ENCODE data around the gene PROSER1.
A peak's percentile ranks its signal among the peaks of the same experiment; 100 is the strongest.

PROSER1 gene

GRCh38 chr13:39037410-39037879, 444 bp downstream of the PROSER1 start:
- Histone ChIP-seq H3K27me3 (ENCODE audit: insufficient read depth, low read length, poor library complexity) (no peaks in the 10 kb centered on the region), H4K5ac (ENCODE audit: low read length) (no peak overlapping the region)

GRCh38 chr13:39036212-39036611, 1.7 kb downstream of the PROSER1 start:
- Histone ChIP-seq H2BK5ac (ENCODE audit: low read length) (no peak overlapping the region), H3K4me2 (ENCODE audit: low read length) (peak overlapping the region; percentile 83), H3K4ac (ENCODE audit: low read depth, low read length) (peak overlapping the region; percentile 36), H2BK15ac (replicated peaks; ENCODE audit: low read depth) (no peak overlapping the region), H3K23ac (ENCODE audit: low read length) (peak overlapping the region; percentile 3), H2AK5ac (ENCODE audit: low read length) (no peak overlapping the region), H3K9ac (ENCODE audit: low read length) (peak overlapping the region; percentile 46), H4K8ac (ENCODE audit: low read depth, low read length) (no peak overlapping the region), H2BK120ac (ENCODE audit: low read depth, low read length) (no peak overlapping the region), H3K27me3 (ENCODE audit: insufficient read depth, low read length, poor library complexity) (no peaks in the 10 kb centered on the region), H3K79me1 (ENCODE audit: low read length) (peaks cover 2% of the 10 kb centered on the region), H3K27ac (ENCODE audit: low read depth, low read length) (no peak overlapping the region), H3K79me2 (ENCODE audit: control insufficient read depth, insufficient read depth, low read length) (peaks cover 44% of the 10 kb centered on the region), H3K4me3 (ENCODE audit: low read length) (peak overlapping the region; percentile 78), H3K36me3 (ENCODE audit: control insufficient read depth, insufficient read depth, low read length) (no peaks in the 10 kb centered on the region), H3K18ac (ENCODE audit: low read length) (no peak overlapping the region), H3K56ac (ENCODE audit: low read length) (peak overlapping the region; percentile 59), H3K4me1 (ENCODE audit: control insufficient read depth, low read depth, low read length) (peaks cover 6% of the 10 kb centered on the region), H4K5ac (ENCODE audit: low read length) (no peak overlapping the region)
- no CpG with 5 or more reads among the region's 9 CpGs for WGBS (ENCODE audit: extremely low coverage, insufficient coverage, low lambda C conversion rate)
- peak; percentile 48 for DNase-seq

More at GRCh38 chr13:39037410-39037879, 444 bp downstream of the PROSER1 start:
- peak overlapping the region; percentile 94 for H3K18ac ChIP-seq (ENCODE audit: low read length)
- H2BK120ac ChIP-seq (ENCODE audit: low read depth, low read length), result peak overlapping the region; percentile 52
- H3K4me3 ChIP-seq (ENCODE audit: low read length), result peak overlapping the region; percentile 78
- H3K23ac ChIP-seq (ENCODE audit: low read length), result no peak overlapping the region
- H3K4ac ChIP-seq (ENCODE audit: low read depth, low read length), result peak overlapping the region; percentile 97
- no peak overlapping the region for H2BK15ac ChIP-seq (replicated peaks; ENCODE audit: low read depth)
- no peaks in the 10 kb centered on the region for H3K36me3 ChIP-seq (ENCODE audit: control insufficient read depth, insufficient read depth, low read length)
- H3K79me2 ChIP-seq (ENCODE audit: control insufficient read depth, insufficient read depth, low read length), result peaks cover 37% of the 10 kb centered on the region
- H3K9ac ChIP-seq (ENCODE audit: low read length), result peak overlapping the region; percentile 46
- DNase-seq, result no peak
- peaks cover 2% of the 10 kb centered on the region for H3K79me1 ChIP-seq (ENCODE audit: low read length)
- H3K4me2 ChIP-seq (ENCODE audit: low read length), result peak overlapping the region; percentile 83
- peak overlapping the region; percentile 24 for H3K27ac ChIP-seq (ENCODE audit: low read depth, low read length)
- no CpG with 5 or more reads among the region's 39 CpGs for WGBS (ENCODE audit: extremely low coverage, insufficient coverage, low lambda C conversion rate)
- peak overlapping the region; percentile 59 for H3K56ac ChIP-seq (ENCODE audit: low read length)
- peaks cover 6% of the 10 kb centered on the region for H3K4me1 ChIP-seq (ENCODE audit: control insufficient read depth, low read depth, low read length)
- no peak overlapping the region for H4K8ac ChIP-seq (ENCODE audit: low read depth, low read length)
- no peak overlapping the region for H2BK5ac ChIP-seq (ENCODE audit: low read length)
- no peak overlapping the region for H2AK5ac ChIP-seq (ENCODE audit: low read length)

GRCh38 chr13:39035799-39036198, 2.1 kb downstream of the PROSER1 start:
- Histone ChIP-seq H4K8ac (ENCODE audit: low read depth, low read length) (no peak overlapping the region), H4K5ac (ENCODE audit: low read length) (no peak overlapping the region), H3K27me3 (ENCODE audit: insufficient read depth, low read length, poor library complexity) (no peaks in the 10 kb centered on the region), H3K18ac (ENCODE audit: low read length) (no peak overlapping the region), H3K36me3 (ENCODE audit: control insufficient read depth, insufficient read depth, low read length) (no peaks in the 10 kb centered on the region), H2BK120ac (ENCODE audit: low read depth, low read length) (no peak overlapping the region), H3K23ac (ENCODE audit: low read length) (no peak overlapping the region), H2AK5ac (ENCODE audit: low read length) (no peak overlapping the region), H2BK15ac (replicated peaks; ENCODE audit: low read depth) (no peak overlapping the region), H3K9ac (ENCODE audit: low read length) (peak overlapping the region; percentile 48), H3K4me3 (ENCODE audit: low read length) (peak overlapping the region; percentile 16), H3K79me2 (ENCODE audit: control insufficient read depth, insufficient read depth, low read length) (peaks cover 45% of the 10 kb centered on the region), H3K27ac (ENCODE audit: low read depth, low read length) (no peak overlapping the region), H3K4ac (ENCODE audit: low read depth, low read length) (no peak overlapping the region), H2BK5ac (ENCODE audit: low read length) (no peak overlapping the region), H3K56ac (ENCODE audit: low read length) (peak overlapping the region; percentile 38), H3K4me2 (ENCODE audit: low read length) (peak overlapping the region; percentile 57), H3K79me1 (ENCODE audit: low read length) (peaks cover 3% of the 10 kb centered on the region), H3K4me1 (ENCODE audit: control insufficient read depth, low read depth, low read length) (peaks cover 6% of the 10 kb centered on the region)
- no CpG with 5 or more reads among the region's 2 CpGs for WGBS (ENCODE audit: extremely low coverage, insufficient coverage, low lambda C conversion rate)
- DNase-seq, result no peak

GRCh38 chr13:39035204-39035603, 2.7 kb downstream of the PROSER1 start:
- DNase-seq, result peak; percentile 65
- peak overlapping the region; percentile 13 for H3K4me2 ChIP-seq (ENCODE audit: low read length)
- no peak overlapping the region for H3K27ac ChIP-seq (ENCODE audit: low read depth, low read length)
- H2BK15ac ChIP-seq (replicated peaks; ENCODE audit: low read depth), result no peak overlapping the region
- no peak overlapping the region for H3K56ac ChIP-seq (ENCODE audit: low read length)
- H3K79me2 ChIP-seq (ENCODE audit: control insufficient read depth, insufficient read depth, low read length), result peaks cover 48% of the 10 kb centered on the region
- H3K23ac ChIP-seq (ENCODE audit: low read length), result no peak overlapping the region
- WGBS (ENCODE audit: extremely low coverage, insufficient coverage, low lambda C conversion rate), result no CpG with 5 or more reads among the region's 2 CpGs
- peaks cover 6% of the 10 kb centered on the region for H3K4me1 ChIP-seq (ENCODE audit: control insufficient read depth, low read depth, low read length)
- H2BK5ac ChIP-seq (ENCODE audit: low read length), result no peak overlapping the region
- H3K36me3 ChIP-seq (ENCODE audit: control insufficient read depth, insufficient read depth, low read length), result no peaks in the 10 kb centered on the region
- H2AK5ac ChIP-seq (ENCODE audit: low read length), result no peak overlapping the region
- H4K8ac ChIP-seq (ENCODE audit: low read depth, low read length), result no peak overlapping the region
- H3K4ac ChIP-seq (ENCODE audit: low read depth, low read length), result no peak overlapping the region
- no peaks in the 10 kb centered on the region for H3K27me3 ChIP-seq (ENCODE audit: insufficient read depth, low read length, poor library complexity)
- peak overlapping the region; percentile 37 for H3K9ac ChIP-seq (ENCODE audit: low read length)
- peaks cover 5% of the 10 kb centered on the region for H3K79me1 ChIP-seq (ENCODE audit: low read length)
- no peak overlapping the region for H4K5ac ChIP-seq (ENCODE audit: low read length)
- H2BK120ac ChIP-seq (ENCODE audit: low read depth, low read length), result no peak overlapping the region
- no peak overlapping the region for H3K18ac ChIP-seq (ENCODE audit: low read length)
- no peak overlapping the region for H3K4me3 ChIP-seq (ENCODE audit: low read length)

- H2BK120ac ChIP-seq (ENCODE audit: low read depth, low read length), result no peak overlapping the region
- H3K27me3 ChIP-seq (ENCODE audit: insufficient read depth, low read length, poor library complexity), result no peaks in the 10 kb centered on the region
- H3K18ac ChIP-seq (ENCODE audit: low read length), result no peak overlapping the region
- no peak overlapping the region for H3K4me2 ChIP-seq (ENCODE audit: low read length)
- H3K9ac ChIP-seq (ENCODE audit: low read length), result no peak overlapping the region
- H3K23ac ChIP-seq (ENCODE audit: low read length), result no peak overlapping the region
- peaks cover 6% of the 10 kb centered on the region for H3K4me1 ChIP-seq (ENCODE audit: control insufficient read depth, low read depth, low read length)
- no peak overlapping the region for H3K4me3 ChIP-seq (ENCODE audit: low read length)
- no peak overlapping the region for H4K5ac ChIP-seq (ENCODE audit: low read length)
- peaks cover 48% of the 10 kb centered on the region for H3K79me2 ChIP-seq (ENCODE audit: control insufficient read depth, insufficient read depth, low read length)
- H2AK5ac ChIP-seq (ENCODE audit: low read length), result no peak overlapping the region
- H3K4ac ChIP-seq (ENCODE audit: low read depth, low read length), result no peak overlapping the region
- peaks cover 5% of the 10 kb centered on the region for H3K79me1 ChIP-seq (ENCODE audit: low read length)
- H2BK15ac ChIP-seq (replicated peaks; ENCODE audit: low read depth), result no peak overlapping the region
- H3K36me3 ChIP-seq (ENCODE audit: control insufficient read depth, insufficient read depth, low read length), result no peaks in the 10 kb centered on the region
- H4K8ac ChIP-seq (ENCODE audit: low read depth, low read length), result no peak overlapping the region
- no CpG with 5 or more reads among the region's 1 CpG for WGBS (ENCODE audit: extremely low coverage, insufficient coverage, low lambda C conversion rate)
- H2BK5ac ChIP-seq (ENCODE audit: low read length), result no peak overlapping the region
- H3K56ac ChIP-seq (ENCODE audit: low read length), result no peak overlapping the region
- no peak for DNase-seq
- no peak overlapping the region for H3K27ac ChIP-seq (ENCODE audit: low read depth, low read length)
Measured at GRCh38 chr13:39034085-39034484, 3.8 kb downstream of the PROSER1 start.

GRCh38 chr13:39032150-39032549, 5.7 kb downstream of the PROSER1 start:
- Histone ChIP-seq H3K36me3 (ENCODE audit: control insufficient read depth, insufficient read depth, low read length) (no peaks in the 10 kb centered on the region), H3K23ac (ENCODE audit: low read length) (no peak overlapping the region), H3K56ac (ENCODE audit: low read length) (no peak overlapping the region), H4K8ac (ENCODE audit: low read depth, low read length) (no peak overlapping the region), H2BK120ac (ENCODE audit: low read depth, low read length) (no peak overlapping the region), H3K79me1 (ENCODE audit: low read length) (peaks cover 5% of the 10 kb centered on the region), H3K4me2 (ENCODE audit: low read length) (no peak overlapping the region), H3K27ac (ENCODE audit: low read depth, low read length) (no peak overlapping the region), H3K9ac (ENCODE audit: low read length) (no peak overlapping the region), H2BK5ac (ENCODE audit: low read length) (no peak overlapping the region), H3K4me3 (ENCODE audit: low read length) (no peak overlapping the region), H3K4me1 (ENCODE audit: control insufficient read depth, low read depth, low read length) (peaks cover 6% of the 10 kb centered on the region), H4K5ac (ENCODE audit: low read length) (no peak overlapping the region), H3K4ac (ENCODE audit: low read depth, low read length) (no peak overlapping the region), H3K18ac (ENCODE audit: low read length) (no peak overlapping the region), H2BK15ac (replicated peaks; ENCODE audit: low read depth) (no peak overlapping the region), H3K27me3 (ENCODE audit: insufficient read depth, low read length, poor library complexity) (no peaks in the 10 kb centered on the region), H3K79me2 (ENCODE audit: control insufficient read depth, insufficient read depth, low read length) (peaks cover 43% of the 10 kb centered on the region), H2AK5ac (ENCODE audit: low read length) (no peak overlapping the region)
- WGBS (ENCODE audit: extremely low coverage, insufficient coverage, low lambda C conversion rate), result no CpG with 5 or more reads among the region's 1 CpG
- no peak for DNase-seq
